Measurements from ENCODE around the gene ATP8B3.
A peak's percentile ranks its signal among the peaks of the same experiment; 100 is the strongest.

DNA sequence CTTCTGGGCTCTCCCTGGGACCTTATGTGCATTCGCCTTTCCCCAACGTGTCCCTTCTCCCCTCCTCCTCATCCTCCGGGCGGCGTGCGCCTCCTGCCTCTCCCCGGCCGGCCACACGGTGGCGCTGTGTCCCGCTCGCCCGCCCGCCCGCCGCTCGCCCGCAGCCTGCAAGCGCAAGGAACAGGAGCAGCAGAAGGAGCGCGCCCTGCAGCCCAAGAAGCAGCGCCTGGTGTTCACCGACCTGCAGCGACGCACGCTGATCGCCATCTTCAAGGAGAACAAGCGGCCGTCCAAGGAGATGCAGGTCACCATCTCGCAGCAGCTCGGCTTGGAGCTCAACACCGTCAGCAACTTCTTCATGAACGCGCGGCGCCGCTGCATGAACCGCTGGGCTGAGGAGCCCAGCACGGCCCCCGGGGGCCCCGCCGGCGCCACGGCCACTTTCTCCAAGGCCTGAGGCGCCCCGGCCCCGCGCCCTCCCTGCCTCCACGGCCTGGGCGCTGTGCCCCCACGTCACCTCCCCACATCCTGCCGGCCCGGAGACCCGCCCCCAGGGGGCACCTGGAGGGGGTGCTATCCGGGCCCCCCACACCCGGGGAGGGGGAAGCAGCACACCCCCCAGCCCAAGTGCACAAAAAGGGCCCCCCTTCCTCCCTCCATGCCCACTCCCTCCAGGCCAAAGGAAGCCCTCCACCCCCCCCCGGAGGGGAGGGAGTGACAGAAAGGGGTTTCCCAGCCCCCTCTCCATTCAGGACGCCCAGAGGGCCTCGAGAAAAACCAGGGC lies 36.9 kb downstream of the ATP8B3 start:
- TF ChIP-seq ZNF549 (tag by site-specific recombination; IDR thresholded peaks at IDR 0.05), result no peak
- TF ChIP-seq, protein P1, sequence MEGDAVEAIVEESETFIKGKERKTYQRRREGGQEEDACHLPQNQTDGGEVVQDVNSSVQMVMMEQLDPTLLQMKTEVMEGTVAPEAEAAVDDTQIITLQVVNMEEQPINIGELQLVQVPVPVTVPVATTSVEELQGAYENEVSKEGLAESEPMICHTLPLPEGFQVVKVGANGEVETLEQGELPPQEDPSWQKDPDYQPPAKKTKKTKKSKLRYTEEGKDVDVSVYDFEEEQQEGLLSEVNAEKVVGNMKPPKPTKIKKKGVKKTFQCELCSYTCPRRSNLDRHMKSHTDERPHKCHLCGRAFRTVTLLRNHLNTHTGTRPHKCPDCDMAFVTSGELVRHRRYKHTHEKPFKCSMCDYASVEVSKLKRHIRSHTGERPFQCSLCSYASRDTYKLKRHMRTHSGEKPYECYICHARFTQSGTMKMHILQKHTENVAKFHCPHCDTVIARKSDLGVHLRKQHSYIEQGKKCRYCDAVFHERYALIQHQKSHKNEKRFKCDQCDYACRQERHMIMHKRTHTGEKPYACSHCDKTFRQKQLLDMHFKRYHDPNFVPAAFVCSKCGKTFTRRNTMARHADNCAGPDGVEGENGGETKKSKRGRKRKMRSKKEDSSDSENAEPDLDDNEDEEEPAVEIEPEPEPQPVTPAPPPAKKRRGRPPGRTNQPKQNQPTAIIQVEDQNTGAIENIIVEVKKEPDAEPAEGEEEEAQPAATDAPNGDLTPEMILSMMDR (tag by site-specific recombination; IDR thresholded peaks at IDR 0.05), result peak; percentile 53
- TF ChIP-seq IKZF3 (tag by site-specific recombination; IDR thresholded peaks at IDR 0.05), result no peak
- no peak for TF ChIP-seq ZBTB20 (tag by site-specific recombination; IDR thresholded peaks at IDR 0.05)
- TF ChIP-seq, protein P2, sequence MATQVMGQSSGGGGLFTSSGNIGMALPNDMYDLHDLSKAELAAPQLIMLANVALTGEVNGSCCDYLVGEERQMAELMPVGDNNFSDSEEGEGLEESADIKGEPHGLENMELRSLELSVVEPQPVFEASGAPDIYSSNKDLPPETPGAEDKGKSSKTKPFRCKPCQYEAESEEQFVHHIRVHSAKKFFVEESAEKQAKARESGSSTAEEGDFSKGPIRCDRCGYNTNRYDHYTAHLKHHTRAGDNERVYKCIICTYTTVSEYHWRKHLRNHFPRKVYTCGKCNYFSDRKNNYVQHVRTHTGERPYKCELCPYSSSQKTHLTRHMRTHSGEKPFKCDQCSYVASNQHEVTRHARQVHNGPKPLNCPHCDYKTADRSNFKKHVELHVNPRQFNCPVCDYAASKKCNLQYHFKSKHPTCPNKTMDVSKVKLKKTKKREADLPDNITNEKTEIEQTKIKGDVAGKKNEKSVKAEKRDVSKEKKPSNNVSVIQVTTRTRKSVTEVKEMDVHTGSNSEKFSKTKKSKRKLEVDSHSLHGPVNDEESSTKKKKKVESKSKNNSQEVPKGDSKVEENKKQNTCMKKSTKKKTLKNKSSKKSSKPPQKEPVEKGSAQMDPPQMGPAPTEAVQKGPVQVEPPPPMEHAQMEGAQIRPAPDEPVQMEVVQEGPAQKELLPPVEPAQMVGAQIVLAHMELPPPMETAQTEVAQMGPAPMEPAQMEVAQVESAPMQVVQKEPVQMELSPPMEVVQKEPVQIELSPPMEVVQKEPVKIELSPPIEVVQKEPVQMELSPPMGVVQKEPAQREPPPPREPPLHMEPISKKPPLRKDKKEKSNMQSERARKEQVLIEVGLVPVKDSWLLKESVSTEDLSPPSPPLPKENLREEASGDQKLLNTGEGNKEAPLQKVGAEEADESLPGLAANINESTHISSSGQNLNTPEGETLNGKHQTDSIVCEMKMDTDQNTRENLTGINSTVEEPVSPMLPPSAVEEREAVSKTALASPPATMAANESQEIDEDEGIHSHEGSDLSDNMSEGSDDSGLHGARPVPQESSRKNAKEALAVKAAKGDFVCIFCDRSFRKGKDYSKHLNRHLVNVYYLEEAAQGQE (tag by site-specific recombination; IDR thresholded peaks at IDR 0.05), result no peak
- TF ChIP-seq, protein P3, sequence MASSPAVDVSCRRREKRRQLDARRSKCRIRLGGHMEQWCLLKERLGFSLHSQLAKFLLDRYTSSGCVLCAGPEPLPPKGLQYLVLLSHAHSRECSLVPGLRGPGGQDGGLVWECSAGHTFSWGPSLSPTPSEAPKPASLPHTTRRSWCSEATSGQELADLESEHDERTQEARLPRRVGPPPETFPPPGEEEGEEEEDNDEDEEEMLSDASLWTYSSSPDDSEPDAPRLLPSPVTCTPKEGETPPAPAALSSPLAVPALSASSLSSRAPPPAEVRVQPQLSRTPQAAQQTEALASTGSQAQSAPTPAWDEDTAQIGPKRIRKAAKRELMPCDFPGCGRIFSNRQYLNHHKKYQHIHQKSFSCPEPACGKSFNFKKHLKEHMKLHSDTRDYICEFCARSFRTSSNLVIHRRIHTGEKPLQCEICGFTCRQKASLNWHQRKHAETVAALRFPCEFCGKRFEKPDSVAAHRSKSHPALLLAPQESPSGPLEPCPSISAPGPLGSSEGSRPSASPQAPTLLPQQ (tag by site-specific recombination; IDR thresholded peaks at IDR 0.05), result no peak
- TF ChIP-seq, protein P4, sequence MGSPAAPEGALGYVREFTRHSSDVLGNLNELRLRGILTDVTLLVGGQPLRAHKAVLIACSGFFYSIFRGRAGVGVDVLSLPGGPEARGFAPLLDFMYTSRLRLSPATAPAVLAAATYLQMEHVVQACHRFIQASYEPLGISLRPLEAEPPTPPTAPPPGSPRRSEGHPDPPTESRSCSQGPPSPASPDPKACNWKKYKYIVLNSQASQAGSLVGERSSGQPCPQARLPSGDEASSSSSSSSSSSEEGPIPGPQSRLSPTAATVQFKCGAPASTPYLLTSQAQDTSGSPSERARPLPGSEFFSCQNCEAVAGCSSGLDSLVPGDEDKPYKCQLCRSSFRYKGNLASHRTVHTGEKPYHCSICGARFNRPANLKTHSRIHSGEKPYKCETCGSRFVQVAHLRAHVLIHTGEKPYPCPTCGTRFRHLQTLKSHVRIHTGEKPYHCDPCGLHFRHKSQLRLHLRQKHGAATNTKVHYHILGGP (tag by site-specific recombination; IDR thresholded peaks at IDR 0.05), result no peak
- TF ChIP-seq ZFP37 (tag by site-specific recombination; IDR thresholded peaks at IDR 0.05), result no peak

All from HEK293 (cell line).